ENCODE measurements around the gene FCER1G.

Gene FCER1G

GRCh38 chr1:161260376-161261260 is 45.5 kb downstream of the FCER1G start:
- Histone ChIP-seq H3K9me3 (ENCODE audit: control insufficient read depth in 2 of 2, low read length in 2 of 2) (no peaks in the 10 kb centered on the region), H3K36me3 (ENCODE audit: control insufficient read depth in 2 of 2, insufficient read depth in 2 of 2, low read length in 2 of 2) (no peaks in the 10 kb centered on the region), H3K27ac (ENCODE audit: low read depth in 2 of 2, low read length in 2 of 2) (no peak overlapping the region), H3K4me1 (ENCODE audit: control insufficient read depth in 2 of 2, insufficient read depth in 2 of 2, low read length in 2 of 2) (peaks cover 2 to 4% of the 10 kb centered on the region in 2 donors), H3K9ac (ENCODE audit: low read depth in 1 of 2, low read length in 2 of 2) (no peak overlapping the region), H3K4me3 (ENCODE audit: low read length in 2 of 2) (no peak overlapping the region), H3K27me3 (ENCODE audit: control insufficient read depth in 2 of 2, insufficient read depth in 2 of 2, low read length in 2 of 2) (peaks cover 21 to 24% of the 10 kb centered on the region in 2 donors)

- H3K4me3 ChIP-seq (ENCODE audit: low read length in 2 of 2) = no peak overlapping the region
- H3K36me3 ChIP-seq (ENCODE audit: control insufficient read depth in 2 of 2, insufficient read depth in 2 of 2, low read length in 2 of 2) = no peaks in the 10 kb centered on the region
- H3K27me3 ChIP-seq (ENCODE audit: control insufficient read depth in 2 of 2, insufficient read depth in 2 of 2, low read length in 2 of 2) = peaks cover 21 to 24% of the 10 kb centered on the region in 2 donors
- no peak overlapping the region for H3K27ac ChIP-seq (ENCODE audit: low read depth in 2 of 2, low read length in 2 of 2)
- H3K4me1 ChIP-seq (ENCODE audit: control insufficient read depth in 2 of 2, insufficient read depth in 2 of 2, low read length in 2 of 2) = peaks cover 2 to 4% of the 10 kb centered on the region in 2 donors
- no peaks in the 10 kb centered on the region for H3K9me3 ChIP-seq (ENCODE audit: control insufficient read depth in 2 of 2, low read length in 2 of 2)
- H3K9ac ChIP-seq (ENCODE audit: low read depth in 1 of 2, low read length in 2 of 2) = no peak overlapping the region
Observed at GRCh38 chr1:161261261-161262235, 46.5 kb downstream of the FCER1G start.

DNA sequence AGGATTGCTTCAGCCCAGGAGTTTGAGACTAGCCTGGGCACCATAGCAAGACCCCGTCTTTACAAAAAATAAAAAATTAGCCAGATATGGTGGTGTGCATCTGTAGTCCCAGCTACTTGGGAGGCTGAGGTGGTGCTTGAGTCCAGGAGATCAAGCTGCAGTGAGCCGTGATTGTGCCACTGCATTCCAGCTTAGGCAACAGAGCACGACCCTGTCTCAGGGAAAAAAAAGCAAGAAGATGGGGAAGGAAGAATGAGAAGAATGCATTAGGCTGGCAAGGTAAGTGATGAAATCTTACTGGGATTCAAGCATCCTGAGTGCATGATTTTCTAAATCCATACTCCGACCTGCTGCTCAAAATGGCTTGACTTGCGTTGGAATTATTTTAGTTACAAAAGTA is 50.2 kb downstream of the FCER1G start:
- Histone ChIP-seq H3K36me3 (ENCODE audit: control insufficient read depth in 2 of 2, insufficient read depth in 2 of 2, low read length in 2 of 2) (no peaks in the 10 kb centered on the region), H3K27me3 (ENCODE audit: control insufficient read depth in 2 of 2, insufficient read depth in 2 of 2, low read length in 2 of 2) (peaks cover 8 to 10% of the 10 kb centered on the region in 2 donors), H3K4me1 (ENCODE audit: control insufficient read depth in 2 of 2, insufficient read depth in 2 of 2, low read length in 2 of 2) (peaks cover 2 to 4% of the 10 kb centered on the region in 2 donors), H3K4me3 (ENCODE audit: low read length in 2 of 2) (no peak overlapping the region), H3K9me3 (ENCODE audit: control insufficient read depth in 2 of 2, low read length in 2 of 2) (no peaks in the 10 kb centered on the region), H3K27ac (ENCODE audit: low read depth in 2 of 2, low read length in 2 of 2) (no peak overlapping the region), H3K9ac (ENCODE audit: low read depth in 1 of 2, low read length in 2 of 2) (no peak overlapping the region)

- H3K36me3 ChIP-seq (ENCODE audit: control insufficient read depth in 2 of 2, insufficient read depth in 2 of 2, low read length in 2 of 2) = no peaks in the 10 kb centered on the region
- no peak overlapping the region for H3K9ac ChIP-seq (ENCODE audit: low read depth in 1 of 2, low read length in 2 of 2)
- no peak overlapping the region for H3K4me3 ChIP-seq (ENCODE audit: low read length in 2 of 2)
- H3K27ac ChIP-seq (ENCODE audit: low read depth in 2 of 2, low read length in 2 of 2) = no peak overlapping the region
- peaks cover 3 to 6% of the 10 kb centered on the region in 2 donors for H3K27me3 ChIP-seq (ENCODE audit: control insufficient read depth in 2 of 2, insufficient read depth in 2 of 2, low read length in 2 of 2)
- peaks cover 0 to 3% of the 10 kb centered on the region in 2 donors for H3K4me1 ChIP-seq (ENCODE audit: control insufficient read depth in 2 of 2, insufficient read depth in 2 of 2, low read length in 2 of 2)
- no peaks in the 10 kb centered on the region for H3K9me3 ChIP-seq (ENCODE audit: control insufficient read depth in 2 of 2, low read length in 2 of 2)
Observed at GRCh38 chr1:161266202-161266601, 51.1 kb downstream of the FCER1G start.

DNA sequence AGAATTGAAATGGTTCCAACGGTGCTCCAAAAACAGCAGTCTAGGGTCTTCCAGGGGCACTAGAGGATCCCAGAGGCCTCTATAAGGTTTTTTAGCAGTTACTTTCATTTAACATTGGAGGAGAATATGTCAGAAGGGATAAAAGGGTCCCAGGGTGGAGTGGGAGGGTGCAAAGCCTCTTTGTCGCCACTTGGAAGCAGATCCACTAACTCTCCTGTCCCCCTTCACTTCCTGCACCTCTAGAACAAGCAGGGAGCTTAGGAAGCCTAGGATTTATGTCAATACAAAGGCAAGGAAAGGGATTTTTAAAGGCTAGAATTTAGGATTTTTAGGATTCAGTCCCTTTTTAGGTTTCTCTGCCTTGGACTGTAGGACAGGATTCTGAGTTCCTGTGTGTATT is 51.7 kb downstream of the FCER1G start:
- H3K4me3 ChIP-seq (ENCODE audit: low read length in 2 of 2) = no peak overlapping the region
- no peaks in the 10 kb centered on the region for H3K9me3 ChIP-seq (ENCODE audit: control insufficient read depth in 2 of 2, low read length in 2 of 2)
- H3K4me1 ChIP-seq (ENCODE audit: control insufficient read depth in 2 of 2, insufficient read depth in 2 of 2, low read length in 2 of 2) = no peaks in the 10 kb centered on the region
- no peak overlapping the region for H3K27ac ChIP-seq (ENCODE audit: low read depth in 2 of 2, low read length in 2 of 2)
- no peaks in the 10 kb centered on the region for H3K27me3 ChIP-seq (ENCODE audit: control insufficient read depth in 2 of 2, insufficient read depth in 2 of 2, low read length in 2 of 2)
- no peaks in the 10 kb centered on the region for H3K36me3 ChIP-seq (ENCODE audit: control insufficient read depth in 2 of 2, insufficient read depth in 2 of 2, low read length in 2 of 2)
- no peak overlapping the region for H3K9ac ChIP-seq (ENCODE audit: low read depth in 1 of 2, low read length in 2 of 2)

- no peak overlapping the region for H3K27ac ChIP-seq (ENCODE audit: low read depth in 2 of 2, low read length in 2 of 2)
- no peaks in the 10 kb centered on the region for H3K4me1 ChIP-seq (ENCODE audit: control insufficient read depth in 2 of 2, insufficient read depth in 2 of 2, low read length in 2 of 2)
- no peak overlapping the region for H3K4me3 ChIP-seq (ENCODE audit: low read length in 2 of 2)
- H3K9me3 ChIP-seq (ENCODE audit: control insufficient read depth in 2 of 2, low read length in 2 of 2) = no peaks in the 10 kb centered on the region
- H3K27me3 ChIP-seq (ENCODE audit: control insufficient read depth in 2 of 2, insufficient read depth in 2 of 2, low read length in 2 of 2) = no peaks in the 10 kb centered on the region
- no peak overlapping the region for H3K9ac ChIP-seq (ENCODE audit: low read depth in 1 of 2, low read length in 2 of 2)
- H3K36me3 ChIP-seq (ENCODE audit: control insufficient read depth in 2 of 2, insufficient read depth in 2 of 2, low read length in 2 of 2) = no peaks in the 10 kb centered on the region
Observed at GRCh38 chr1:161267321-161267720, 52.2 kb downstream of the FCER1G start.

Data from mucosa of rectum (tissue), 2 donors.